HFFc6 (cell line): ENCODE measurements around the gene KCNIP2. TPM values are rescaled to one million over a fixed set of nuclear protein-coding genes. Genes with fewer than 3 reads are reported as not detected.

Experiments used
- DNase-seq: peaks from one replicate; pipeline ENCODE4 v3.0.0-alpha.2; 2018
- H3K27ac Mint-ChIP-seq: 2 replicates; pipeline ENCODE4 v1.8.0; 2020; ENCODE audit warnings: mild to moderate bottlenecking, mixed read lengths
- H3K27me3 Mint-ChIP-seq: 2 replicates; pipeline ENCODE4 v1.8.0; 2021; ENCODE audit warnings: mild to moderate bottlenecking, moderate library complexity, mixed read lengths; ENCODE audit not compliant: insufficient read depth
- H3K36me3 Mint-ChIP-seq: 2 replicates; pipeline ENCODE4 v1.8.0; 2021; ENCODE audit warnings: low read depth, mixed read lengths
- H3K4me1 Mint-ChIP-seq: 2 replicates; pipeline ENCODE4 v1.8.0; 2020; ENCODE audit warnings: low read depth, mixed read lengths
- H3K4me3 Mint-ChIP-seq: 2 replicates; pipeline ENCODE4 v1.8.0; 2020; ENCODE audit warnings: mild to moderate bottlenecking, moderate library complexity, mixed read lengths
- H3K9me3 Mint-ChIP-seq: 2 replicates; pipeline ENCODE4 v1.8.0; 2020; ENCODE audit warnings: mild to moderate bottlenecking, mixed read lengths
- CTCF ChIP-seq: fragments of 200-600 bp; sonication (generic); IDR thresholded peaks from 2 replicates; pipeline ENCODE4 v1.5.0; 2021; ENCODE audit warnings: antibody characterized with exemption, mild to moderate bottlenecking
- total RNA-seq, 6 experiments: library from RNA; stranded (reverse); fragmentation: NEBNext Ultra II Directional; extraction: Animal tissue kit (Norgen Biotek cat#: 25700); gene quantifications; 2 replicates in 1 of 6; 3 replicates in 5 of 6; pipeline ENCODE4 v1.2.3, GENCODE V29; 2021

Gene KCNIP2
- total RNA-seq, 6 experiments from 2014 or later = 0.31 to 1.3 (median 0.50) TPM

DNA sequence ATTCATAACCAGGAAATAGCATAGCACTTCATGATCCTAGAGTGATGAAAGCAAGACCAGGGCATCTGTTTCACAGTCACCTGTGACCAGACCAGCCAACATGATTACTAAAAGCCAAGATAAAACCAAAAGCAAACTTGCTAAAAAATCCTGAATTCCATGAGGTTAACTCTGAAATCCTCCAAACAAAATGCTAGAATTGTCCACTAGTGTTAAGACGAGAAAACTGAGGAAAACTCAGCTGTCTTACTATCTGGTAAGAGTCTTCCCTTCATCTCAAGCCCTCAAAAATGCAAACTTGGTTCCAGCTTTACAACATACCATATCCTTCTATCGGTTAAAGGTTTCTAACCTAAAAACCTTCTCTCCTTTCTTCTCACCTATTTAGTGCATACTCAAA, 59.0 kb downstream of the KCNIP2 start:
- no peak for TF ChIP-seq CTCF
- peak overlapping the region; percentile 94 for H3K27ac Mint-ChIP-seq
- no peaks in the 10 kb centered on the region; the same call in 1 of the 2 replicates for H3K9me3 Mint-ChIP-seq
- H3K36me3 Mint-ChIP-seq = peaks cover 18% of the 10 kb centered on the region
- DNase-seq = no peak
- peaks cover 9% of the 10 kb centered on the region for H3K27me3 Mint-ChIP-seq
- H3K4me3 Mint-ChIP-seq = no peak overlapping the region
- peaks cover 51% of the 10 kb centered on the region for H3K4me1 Mint-ChIP-seq

GRCh38 chr10:101783736-101784118, 59.9 kb downstream of the KCNIP2 start:
- TF ChIP-seq CTCF = no peak
- Mint-ChIP-seq H3K27me3 (peaks cover 9% of the 10 kb centered on the region), H3K4me3 (peak overlapping the region; percentile 98), H3K36me3 (peaks cover 14% of the 10 kb centered on the region), H3K27ac (peak overlapping the region; percentile 94), H3K9me3 (no peaks in the 10 kb centered on the region; the same call in 1 of the 2 replicates), H3K4me1 (peaks cover 51% of the 10 kb centered on the region)
- DNase-seq = no peak

GRCh38 chr10:101782811-101783735, 60.5 kb downstream of the KCNIP2 start, which contains the start of gene NPM3:
Gene NPM3 (minus strand): TSS chr10:101783446. CDS start chr10:101783390, 56 bp downstream.
- H3K9me3 Mint-ChIP-seq = no peaks in the 10 kb centered on the region; the same call in 1 of the 2 replicates
- H3K27me3 Mint-ChIP-seq = peaks cover 9% of the 10 kb centered on the region
- peaks cover 51% of the 10 kb centered on the region for H3K4me1 Mint-ChIP-seq
- peaks cover 14% of the 10 kb centered on the region for H3K36me3 Mint-ChIP-seq
- TF ChIP-seq CTCF = no peak
- peak within 1 kb of the TSS; percentile 98 for H3K4me3 Mint-ChIP-seq
- DNase-seq = peak; percentile 70
- peak within 1 kb of the TSS; percentile 94 for H3K27ac Mint-ChIP-seq

DNA sequence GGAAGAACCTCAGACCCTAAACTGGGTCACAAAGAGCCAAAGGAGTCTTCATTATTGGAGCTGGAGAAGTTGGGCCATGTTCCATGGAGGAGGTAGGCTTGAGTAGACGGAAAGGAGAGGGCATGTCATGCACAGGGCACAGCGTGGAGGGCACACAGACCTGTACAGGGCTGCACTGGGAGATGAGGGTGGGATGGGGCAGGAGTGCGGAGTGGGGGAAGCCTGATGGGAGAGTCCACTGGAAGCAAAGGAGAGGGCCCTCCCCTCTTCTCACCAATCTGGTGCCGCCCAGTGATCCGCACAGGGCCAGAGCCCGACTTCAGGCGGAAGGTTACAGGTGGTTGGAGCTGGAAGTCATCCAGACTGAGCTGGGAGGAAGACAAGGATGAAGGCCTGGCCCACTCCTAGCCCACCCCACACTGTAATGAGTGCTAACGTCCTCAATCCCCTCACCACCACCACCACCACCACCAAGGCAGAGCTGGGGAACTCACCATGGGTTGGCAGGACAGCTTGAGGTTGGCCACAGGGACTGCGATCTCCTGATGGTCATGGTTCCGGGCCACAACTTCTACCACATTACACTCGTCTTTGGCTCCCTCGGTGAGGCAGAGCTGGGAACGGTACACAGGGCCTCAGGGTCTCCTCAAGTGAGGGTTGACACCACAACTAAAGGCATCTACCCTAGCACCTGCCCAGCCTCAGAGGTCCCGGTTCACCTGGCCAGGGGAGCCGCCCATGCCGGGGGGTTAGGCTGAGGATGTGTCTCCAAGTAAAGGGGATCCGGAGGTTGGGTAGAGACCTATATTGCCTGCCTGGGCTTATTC, 61.4 kb downstream of the KCNIP2 start:
- Mint-ChIP-seq H3K36me3 (peaks cover 7% of the 10 kb centered on the region), H3K27me3 (peaks cover 9% of the 10 kb centered on the region), H3K9me3 (no peaks in the 10 kb centered on the region; the same call in 1 of the 2 replicates), H3K4me3 (peak overlapping the region; percentile 98), H3K27ac (peak overlapping the region; percentile 94), H3K4me1 (peaks cover 51% of the 10 kb centered on the region)
- TF ChIP-seq CTCF = no peak
- DNase-seq = no peak

DNA sequence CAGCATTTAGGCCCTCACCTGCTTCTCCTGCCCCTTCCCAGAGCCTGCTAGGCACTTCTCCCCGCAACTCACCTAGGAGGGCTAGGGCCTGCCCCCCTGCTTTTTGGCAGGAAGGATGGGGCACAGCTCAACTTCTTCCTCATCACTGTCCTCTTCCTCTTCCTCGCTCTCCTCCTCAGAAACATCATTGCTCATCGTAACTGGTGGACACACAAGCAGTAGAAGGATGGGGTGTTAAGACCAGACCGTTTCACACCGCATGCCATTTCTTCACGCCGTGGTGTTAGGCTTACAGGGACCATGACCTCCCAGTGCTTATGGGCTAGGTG, 62.0 kb downstream of the KCNIP2 start:
- Mint-ChIP-seq H3K36me3 (peaks cover 5% of the 10 kb centered on the region; the same call in 1 of the 2 replicates), H3K27ac (peak overlapping the region; percentile 94), H3K4me3 (peak overlapping the region; percentile 98), H3K27me3 (peaks cover 15% of the 10 kb centered on the region), H3K4me1 (peaks cover 51% of the 10 kb centered on the region), H3K9me3 (no peaks in the 10 kb centered on the region; the same call in 1 of the 2 replicates)
- no peak for DNase-seq
- no peak for TF ChIP-seq CTCF
